ENCODE measurements around the gene PAX4.
"Not testable (repeated sequence)": the region's sequence is repeated elsewhere in the genome, so short reads cannot be mapped to it uniquely, and the experiment has no call there.

The PAX4 gene

DNA sequence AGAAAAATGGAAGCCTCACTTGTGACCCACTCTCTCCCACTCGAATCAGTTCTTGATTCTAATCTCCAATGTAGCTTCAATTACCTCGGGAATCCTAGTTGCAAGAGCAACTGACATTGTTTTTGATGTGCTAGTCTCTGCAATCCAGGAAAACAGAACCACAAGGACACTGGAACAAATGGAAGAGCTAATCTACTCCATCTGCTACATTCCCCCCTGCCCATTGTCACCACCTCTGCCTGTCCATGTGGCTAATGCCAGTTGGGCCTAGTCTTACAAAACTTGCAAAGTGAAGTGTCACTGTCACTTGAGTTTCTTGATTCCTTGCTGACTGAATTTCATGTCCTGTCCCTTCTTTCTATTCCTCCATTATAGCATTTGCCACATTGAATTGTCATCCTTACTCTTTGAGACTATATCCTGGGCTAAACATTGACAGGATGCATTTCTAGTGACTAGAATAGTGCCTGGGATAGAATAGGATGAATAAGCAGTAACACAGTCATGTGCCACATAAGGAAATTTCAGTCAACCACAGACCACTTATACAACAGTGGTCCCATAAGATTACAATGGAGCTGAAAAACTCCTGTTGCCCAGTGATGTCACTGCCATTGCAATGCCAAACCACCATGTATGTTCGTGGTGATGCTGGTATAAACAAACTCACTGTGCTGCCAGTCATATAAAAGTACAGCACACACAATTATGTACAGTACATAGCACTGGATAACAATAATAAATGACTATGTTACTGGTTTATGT, 46.0 kb downstream of the PAX4 start:
- Histone ChIP-seq H3K9me3 (ENCODE audit: control insufficient read depth in 1 of 2, low read length in 2 of 2) (no peaks in the 10 kb centered on the region), H3K27me3 (ENCODE audit: control insufficient read depth in 1 of 2, insufficient read depth in 2 of 2, low read length in 2 of 2) (no peaks in the 10 kb centered on the region), H3K9ac (ENCODE audit: low read depth in 1 of 2, low read length in 2 of 2) (no peak overlapping the region), H3K27ac (ENCODE audit: low read depth, low read length) (no peak overlapping the region), H3K36me3 (ENCODE audit: control insufficient read depth in 1 of 2, insufficient read depth in 2 of 2, low read length in 2 of 2) (peaks cover 0 to 4% of the 10 kb centered on the region in 2 donors), H3K4me1 (ENCODE audit: control insufficient read depth in 1 of 2, insufficient read depth in 2 of 2, low read length in 2 of 2) (no peaks in the 10 kb centered on the region), H3K4me3 (ENCODE audit: low read depth in 1 of 2, low read length in 2 of 2) (no peak overlapping the region)

- H3K4me1 ChIP-seq (ENCODE audit: control insufficient read depth in 1 of 2, insufficient read depth in 2 of 2, low read length in 2 of 2); H3K36me3 ChIP-seq (ENCODE audit: control insufficient read depth in 1 of 2, insufficient read depth in 2 of 2, low read length in 2 of 2); H3K27me3 ChIP-seq (ENCODE audit: control insufficient read depth in 1 of 2, insufficient read depth in 2 of 2, low read length in 2 of 2); H3K9me3 ChIP-seq (ENCODE audit: control insufficient read depth in 1 of 2, low read length in 2 of 2); H3K27ac ChIP-seq (ENCODE audit: low read depth, low read length); H3K9ac ChIP-seq (ENCODE audit: low read depth in 1 of 2, low read length in 2 of 2); H3K4me3 ChIP-seq (ENCODE audit: low read depth in 1 of 2, low read length in 2 of 2): not testable (repeated sequence)
These were observed 49.9 kb downstream of the PAX4 start for GRCh38 chr7:127568034-127568433.

DNA sequence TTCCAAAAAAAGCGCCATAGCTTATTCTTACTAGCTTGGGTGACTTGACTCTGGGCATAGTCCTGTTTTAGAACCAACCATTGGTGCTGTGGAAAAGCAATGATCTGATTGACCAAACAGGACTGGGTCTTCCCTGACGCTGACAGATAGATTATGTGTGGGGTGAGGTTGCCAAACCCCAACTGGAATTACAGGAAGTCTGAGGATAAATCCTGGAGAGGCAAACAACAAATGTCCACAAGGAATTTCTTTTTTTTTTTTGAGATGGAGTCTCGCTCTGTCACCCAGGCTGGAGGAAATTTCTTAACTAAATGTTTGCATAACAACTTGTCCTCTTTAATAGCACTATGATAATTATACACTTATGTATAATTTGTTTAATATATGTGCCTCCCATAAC, 51.7 kb downstream of the PAX4 start:
- Histone ChIP-seq H3K27ac (ENCODE audit: low read depth, low read length) (no peak overlapping the region), H3K9ac (ENCODE audit: low read depth in 1 of 2, low read length in 2 of 2) (no peak overlapping the region), H3K9me3 (ENCODE audit: control insufficient read depth in 1 of 2, low read length in 2 of 2) (no peaks in the 10 kb centered on the region), H3K4me1 (ENCODE audit: control insufficient read depth in 1 of 2, insufficient read depth in 2 of 2, low read length in 2 of 2) (no peaks in the 10 kb centered on the region), H3K4me3 (ENCODE audit: low read depth in 1 of 2, low read length in 2 of 2) (no peak overlapping the region), H3K27me3 (ENCODE audit: control insufficient read depth in 1 of 2, insufficient read depth in 2 of 2, low read length in 2 of 2) (no peaks in the 10 kb centered on the region), H3K36me3 (ENCODE audit: control insufficient read depth in 1 of 2, insufficient read depth in 2 of 2, low read length in 2 of 2) (no peaks in the 10 kb centered on the region)
